GM18511 (cell line): Measurements from ENCODE around the gene SSR3.
"Not testable (repeated sequence)": the region's sequence is repeated elsewhere in the genome, so short reads cannot be mapped to it uniquely, and the experiment has no call there.

Experiments used
- ATAC-seq: cut with Tn5 transposase; IDR thresholded peaks from one replicate; pipeline ENCODE4 v1.9.1; 2021; ENCODE audit warnings: mild to moderate bottlenecking, moderate library complexity; ENCODE audit not compliant: unreplicated experiment

The SSR3 gene

DNA sequence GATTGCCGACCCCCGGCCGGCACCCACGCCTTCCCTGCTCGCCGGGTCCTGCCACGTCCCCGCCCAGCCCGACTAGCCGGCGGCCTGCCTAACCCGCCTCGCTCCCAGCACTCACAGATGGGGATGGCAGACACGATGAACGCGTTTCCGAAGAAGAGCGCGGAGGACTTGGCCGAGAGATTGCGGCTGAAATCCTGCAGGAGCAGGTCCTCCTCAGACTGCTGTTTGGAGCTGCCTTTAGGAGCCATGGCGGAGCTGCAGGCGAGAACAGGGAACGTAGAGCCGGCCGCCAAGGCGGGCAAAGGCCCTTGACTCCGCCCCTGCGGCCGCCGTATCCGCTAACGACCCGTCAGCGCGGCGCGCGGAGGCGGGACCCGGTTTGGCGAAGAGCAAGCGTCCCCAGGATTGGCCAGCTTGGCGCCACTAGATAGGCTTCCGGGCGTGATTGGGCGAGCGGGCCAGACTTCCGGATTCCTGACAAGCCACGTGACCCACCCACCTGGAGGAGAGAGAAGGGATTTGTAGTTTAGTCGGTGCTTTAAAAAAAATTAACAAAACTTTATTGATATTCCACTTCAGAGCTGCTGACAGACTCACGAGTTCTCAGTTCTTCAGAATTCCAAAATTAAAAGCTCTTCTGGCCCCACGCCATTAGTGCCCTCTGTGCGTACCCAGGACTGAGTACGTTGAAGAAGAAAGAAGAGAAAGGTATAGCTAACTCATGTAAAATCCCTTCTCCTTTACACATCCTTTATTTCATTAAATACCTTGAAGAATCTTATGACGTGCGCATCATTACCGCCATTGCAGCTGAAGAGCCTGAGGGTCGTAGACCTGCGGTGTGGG is at the start of gene SSR3:
SSR3 (minus strand) TSS at position 276 of the 846 bp plus-strand sequence; CDS start at position 248, 28 bp downstream.
- ATAC-seq: peak; percentile 99

DNA sequence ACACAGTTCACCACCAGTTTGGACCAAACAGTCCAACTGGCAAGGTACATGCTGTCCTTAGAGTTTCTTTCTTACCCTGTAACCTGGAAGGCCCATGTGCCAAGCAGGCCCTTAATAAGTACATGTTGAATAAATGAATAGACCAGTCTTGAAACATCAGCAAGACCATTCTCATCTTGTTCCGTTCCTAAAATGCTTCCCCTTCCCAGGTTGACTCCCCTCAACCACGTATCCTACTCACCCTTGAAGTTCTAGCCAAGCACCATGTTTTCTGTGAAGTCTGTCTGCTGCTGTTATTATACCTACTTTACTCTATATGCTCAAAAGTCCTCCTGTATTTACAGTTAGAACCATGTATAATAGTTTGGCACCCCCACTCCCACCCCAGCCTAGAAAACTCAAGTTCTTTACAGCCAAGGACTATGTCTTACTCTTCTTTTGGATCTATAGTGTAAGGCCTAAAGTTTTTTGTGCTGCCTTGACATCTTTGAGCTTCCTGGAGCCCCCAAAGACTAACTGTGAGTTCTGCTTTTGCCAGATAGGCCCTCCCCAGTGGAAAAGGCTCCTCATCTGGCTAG is 49.2 kb upstream of the SSR3 start:
- no peak for ATAC-seq

DNA sequence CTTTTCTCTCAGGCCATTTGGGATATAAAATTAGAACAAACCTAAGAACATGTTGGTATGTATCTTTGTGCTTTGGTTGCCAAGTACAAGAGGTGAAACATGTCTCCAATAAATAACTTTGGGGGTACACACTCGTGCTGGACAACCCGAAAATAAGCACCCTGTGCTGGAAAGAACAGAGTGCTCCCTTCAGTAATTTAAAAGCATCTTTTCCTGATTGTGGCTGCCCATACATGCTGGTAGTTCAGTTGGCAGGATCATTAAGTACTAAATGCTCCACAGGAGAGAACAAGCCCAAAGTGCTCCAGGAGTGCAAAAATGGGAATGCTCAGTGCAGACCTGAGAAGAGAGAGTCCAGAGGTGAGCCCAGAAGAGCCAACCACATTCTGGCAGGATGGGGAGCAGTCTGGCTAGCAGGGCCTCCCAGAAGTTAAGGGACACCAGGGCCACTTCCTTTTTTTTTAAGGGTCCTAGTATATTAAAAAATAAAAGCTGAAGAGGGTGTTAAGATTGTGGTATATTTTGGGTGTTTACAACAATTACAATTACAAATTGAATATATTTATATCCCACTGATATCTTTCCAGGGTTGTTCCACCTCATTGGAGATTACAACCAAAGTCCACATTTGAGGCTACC is 48.6 kb upstream of the SSR3 start:
- ATAC-seq: no peak

DNA sequence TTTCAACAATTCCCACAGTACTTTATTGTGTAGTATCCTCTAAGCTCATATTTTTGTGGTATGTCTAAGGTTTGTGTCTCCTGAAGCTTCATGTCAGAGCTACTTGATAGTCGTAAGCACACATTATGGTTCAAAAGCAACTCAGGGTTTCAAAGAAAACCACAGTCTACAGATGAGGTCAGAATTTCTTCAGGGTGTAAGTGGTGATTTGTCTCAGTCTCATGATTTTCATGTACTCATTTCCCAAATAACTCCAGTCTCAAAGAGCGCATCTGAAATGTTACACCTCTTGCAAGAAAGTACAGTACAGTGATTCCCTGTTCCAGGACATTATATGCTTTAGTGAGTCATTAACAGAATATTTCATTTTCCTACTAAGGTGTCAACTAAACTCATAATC is 47.5 kb upstream of the SSR3 start:
- ATAC-seq: peak; percentile 62

DNA sequence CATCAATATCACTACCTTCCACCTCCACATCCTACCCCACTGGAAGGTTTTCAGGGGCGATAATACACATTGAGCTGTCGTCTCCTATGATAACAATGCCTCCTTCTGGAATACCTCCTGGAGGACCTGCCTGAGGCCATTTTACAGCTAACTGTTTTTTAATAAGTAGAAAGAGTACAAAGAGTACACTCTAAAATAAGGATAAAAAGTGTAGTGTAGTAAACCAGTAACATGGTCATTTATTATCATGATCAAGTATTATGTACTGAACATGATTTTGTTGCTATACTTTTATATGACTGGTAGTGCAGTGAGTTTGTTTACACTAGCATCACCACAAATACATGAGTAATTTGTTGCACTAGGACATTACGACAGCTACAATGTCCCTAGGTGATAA is 46.6 kb upstream of the SSR3 start:
- no peak for ATAC-seq

DNA sequence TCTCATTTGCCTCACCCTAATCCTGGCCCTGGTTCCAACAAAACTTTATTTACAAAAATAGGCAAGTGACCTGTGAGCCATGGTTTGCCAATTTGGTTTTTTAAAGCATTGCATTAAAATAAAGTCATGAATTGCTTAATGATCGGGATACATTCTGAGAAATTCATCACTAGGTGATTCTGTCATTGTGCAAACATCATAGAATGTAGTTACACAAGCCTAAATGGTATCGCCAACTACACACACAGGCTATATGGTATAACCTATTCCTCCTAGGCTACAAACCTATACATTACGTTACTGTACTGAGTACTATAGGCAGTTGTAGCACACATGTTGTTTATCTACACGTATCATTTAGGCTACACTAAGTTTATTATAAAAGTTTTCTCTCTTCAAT is 45.9 kb upstream of the SSR3 start:
- ATAC-seq: no peak

DNA sequence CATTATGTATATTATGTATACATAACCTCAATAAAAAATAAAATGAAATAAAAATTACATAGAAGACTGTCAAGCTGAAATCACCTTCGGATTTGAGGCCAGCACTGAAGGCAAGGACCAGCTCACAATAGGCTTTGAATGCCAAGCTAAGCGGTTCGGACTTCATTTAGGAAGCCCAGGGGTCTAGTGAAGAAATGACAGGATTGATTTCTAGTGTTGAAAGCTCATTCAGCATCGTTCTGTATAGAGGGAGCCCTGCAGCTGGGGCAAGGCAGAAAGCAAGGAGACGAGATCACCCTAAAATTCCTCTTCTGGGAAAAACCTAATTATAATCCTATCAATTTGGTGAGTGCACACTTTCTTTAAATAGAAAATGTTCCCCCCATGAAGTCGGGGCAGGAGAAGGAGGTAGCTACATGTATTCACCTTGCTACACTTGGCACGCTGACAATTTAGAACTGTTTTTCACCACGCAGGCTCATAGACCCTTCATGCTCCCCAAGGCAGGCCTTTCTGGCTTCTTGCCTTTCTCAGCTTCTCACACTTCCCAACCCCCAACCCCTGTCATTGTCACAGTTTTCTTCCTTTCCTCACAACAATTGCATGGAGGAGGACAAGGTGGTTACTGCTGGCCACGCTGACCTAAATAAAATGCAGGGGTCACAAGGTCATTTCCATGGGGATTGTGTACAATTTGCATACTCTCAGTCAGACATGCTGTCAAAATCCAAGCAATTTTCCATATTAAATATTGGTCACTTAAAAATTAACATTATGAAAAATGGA is 44.4 kb upstream of the SSR3 start:
- no peak for ATAC-seq

DNA sequence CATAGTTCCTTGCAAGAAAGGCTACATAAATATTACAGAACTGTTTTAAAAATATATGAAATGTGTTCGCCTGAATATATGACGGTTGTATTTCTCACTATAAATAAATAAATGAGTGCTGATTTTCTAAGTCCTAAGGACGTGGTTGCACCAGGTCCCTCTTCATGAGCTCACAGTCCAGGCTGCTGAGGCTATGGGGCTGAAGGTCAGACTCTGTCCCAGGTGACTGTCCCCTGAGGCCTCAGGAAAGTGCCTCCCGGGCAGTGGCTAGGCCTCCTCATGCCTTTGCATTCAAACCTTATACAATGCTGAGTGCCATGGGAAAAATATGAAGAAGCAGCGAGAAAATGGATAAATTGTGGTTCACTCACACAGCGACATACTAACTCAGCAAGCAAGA is 43.5 kb upstream of the SSR3 start:
- ATAC-seq: no peak

DNA sequence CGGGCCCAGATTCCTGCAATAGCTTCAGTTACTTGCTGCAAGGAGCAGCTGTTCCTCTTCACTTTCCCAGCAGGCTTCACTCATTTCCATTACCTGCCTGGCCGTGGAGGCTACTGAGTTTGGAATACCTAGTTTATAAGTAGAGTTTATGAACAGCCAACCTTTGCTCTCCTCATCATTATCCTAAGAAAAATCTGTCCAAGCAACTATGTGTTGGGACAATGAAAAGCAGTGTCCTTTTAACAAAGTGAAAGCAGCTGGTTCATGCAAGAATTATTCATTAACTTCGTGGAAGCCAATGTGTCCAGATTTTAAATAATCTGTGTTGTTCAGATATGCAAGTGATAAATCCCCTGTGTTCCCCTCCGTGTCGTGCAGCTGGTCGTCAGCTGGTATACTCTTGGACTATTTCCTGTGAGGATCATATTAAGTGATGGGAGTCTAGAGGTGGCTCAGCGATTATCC is 39.3 kb upstream of the SSR3 start:
- ATAC-seq: no peak

DNA sequence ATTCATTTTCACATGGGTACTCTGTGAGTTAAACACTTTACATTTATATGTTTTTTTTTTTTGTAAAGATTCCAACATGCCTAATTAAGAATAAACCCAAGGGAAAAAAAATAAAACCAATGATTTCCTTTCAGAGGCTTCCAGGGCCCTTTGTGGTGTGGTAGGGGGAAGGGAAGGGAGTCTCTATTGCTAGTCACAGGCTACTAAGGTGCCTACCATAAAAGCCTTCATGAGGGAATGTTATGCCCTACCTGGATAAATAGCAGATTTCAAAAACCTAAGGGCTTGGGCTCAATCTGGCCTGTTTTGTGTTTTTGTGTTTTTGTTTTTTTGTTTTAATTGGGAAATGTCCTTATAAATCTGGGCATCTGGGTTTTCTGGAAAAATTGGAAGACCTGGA is 38.9 kb upstream of the SSR3 start:
- ATAC-seq: no peak

DNA sequence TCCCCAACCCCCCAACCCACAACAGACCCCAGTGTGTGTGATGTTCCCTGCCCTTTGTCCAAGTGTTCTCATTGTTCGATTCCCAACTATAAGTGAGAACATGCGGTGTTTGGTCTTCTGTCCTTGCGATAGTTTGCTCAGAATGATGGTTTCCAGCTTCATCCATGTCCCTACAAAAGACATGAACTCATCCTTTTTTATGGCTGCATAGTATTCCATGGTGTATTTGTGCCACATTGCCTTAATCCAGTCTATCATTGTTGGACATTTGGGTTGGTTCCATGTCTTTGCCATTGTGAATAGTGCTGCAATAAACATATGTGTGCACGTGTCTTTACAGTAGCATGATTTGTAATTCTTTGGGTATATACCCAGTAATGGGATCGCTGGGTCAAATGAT is 34.9 kb upstream of the SSR3 start:
- not testable (repeated sequence) for ATAC-seq

DNA sequence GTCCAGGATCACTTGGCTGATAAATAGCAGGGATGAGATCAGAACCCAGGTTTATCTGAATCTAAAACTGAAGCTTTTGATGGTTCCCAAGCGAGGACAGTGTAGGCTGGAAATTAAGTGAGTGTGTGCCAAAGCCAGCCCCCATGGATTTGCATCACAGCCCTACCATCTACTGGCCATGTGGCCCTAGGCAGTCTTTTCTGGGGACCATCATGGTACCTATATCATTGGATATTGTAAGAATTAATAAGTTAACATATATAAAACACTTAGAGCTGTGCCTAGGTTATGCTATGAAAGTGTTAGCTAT is 32.8 kb upstream of the SSR3 start:
- peak; percentile 36 for ATAC-seq

DNA sequence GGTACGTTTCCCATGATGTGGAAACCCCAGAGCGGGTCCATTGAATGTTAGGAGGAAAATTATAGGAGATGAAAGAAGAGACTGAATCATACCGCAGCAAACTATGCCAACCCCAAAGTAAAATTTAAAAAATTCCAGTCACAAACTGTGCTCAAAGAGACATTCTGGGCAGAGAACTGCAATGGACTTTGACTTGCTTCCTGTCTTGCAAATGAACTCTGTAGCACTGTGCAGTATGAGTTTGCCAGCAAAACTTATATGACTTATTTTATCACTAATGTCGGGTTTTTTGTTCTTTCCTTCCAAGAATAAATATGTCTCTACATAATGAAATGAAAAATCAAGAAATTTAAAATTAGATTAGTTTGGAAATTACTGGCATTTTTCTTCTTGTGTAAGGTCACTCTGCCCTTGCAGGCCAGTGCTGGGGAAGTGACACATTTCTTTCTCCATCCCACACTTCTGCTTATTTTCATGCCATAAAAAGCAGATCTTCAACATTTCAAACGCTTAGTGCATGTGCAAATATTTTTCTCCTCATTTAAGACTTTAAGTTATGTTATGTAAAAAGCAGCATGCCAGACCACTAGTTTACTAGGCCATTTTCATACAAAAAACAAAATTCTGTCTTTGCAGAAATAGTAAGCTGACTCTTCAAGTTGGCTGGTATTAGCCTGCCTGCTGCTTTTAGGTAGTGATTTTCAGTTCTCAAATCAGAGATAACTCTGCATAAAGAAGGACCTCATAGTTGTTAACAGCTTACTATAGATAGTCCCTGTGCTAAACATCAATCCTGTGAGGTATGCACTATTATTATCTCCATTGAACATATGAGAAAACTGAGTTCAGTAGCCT is 32.2 kb upstream of the SSR3 start:
- peak; percentile 75 for ATAC-seq

DNA sequence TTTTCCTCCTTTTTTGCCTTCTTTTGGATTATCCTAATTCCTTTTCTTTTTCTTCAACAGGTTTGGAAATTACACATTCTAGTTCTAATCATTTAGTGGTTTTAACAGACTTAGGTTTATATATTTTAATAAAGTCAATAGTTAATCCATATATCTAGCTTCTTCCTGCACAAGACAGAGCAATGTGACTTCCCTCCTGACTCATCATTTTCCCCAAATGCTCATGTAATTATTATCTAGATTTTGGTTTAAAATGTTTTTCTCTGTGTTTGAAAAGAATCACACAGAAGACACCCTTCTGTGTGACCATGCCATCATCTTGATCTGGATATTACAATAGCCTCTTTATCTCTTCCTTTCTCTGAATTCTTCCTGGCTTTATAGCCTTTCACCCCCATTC is 28.6 kb upstream of the SSR3 start:
- no peak for ATAC-seq

DNA sequence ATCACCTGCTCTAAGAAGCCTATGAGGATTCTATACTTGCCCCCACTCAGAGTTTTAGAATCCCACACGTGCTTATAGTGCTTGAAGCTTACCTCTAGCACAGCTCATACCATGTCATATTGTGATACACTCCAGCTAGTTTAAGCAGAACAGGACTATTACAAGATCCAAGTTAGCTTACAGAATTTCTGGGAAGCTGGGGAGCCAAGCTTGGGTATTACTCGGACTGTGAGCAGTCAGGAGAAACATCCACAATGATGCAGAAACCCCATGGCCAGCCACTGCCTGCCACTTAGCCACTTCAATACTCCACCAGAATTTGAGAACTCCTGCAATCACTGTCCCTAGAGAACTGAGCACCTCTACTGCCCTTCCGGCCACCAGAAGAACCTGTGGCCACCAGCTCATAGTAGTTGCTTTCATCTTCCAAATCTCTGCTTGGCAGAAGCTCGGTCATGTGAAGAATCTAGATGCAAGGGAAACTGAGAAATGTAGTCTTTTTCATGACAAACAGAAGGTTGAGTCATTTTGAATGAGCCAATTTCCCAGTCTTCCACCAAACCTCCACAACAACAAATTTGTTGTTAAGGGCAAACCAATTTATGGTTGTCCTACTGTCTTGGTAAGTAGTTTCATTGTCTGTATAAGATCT is 27.7 kb upstream of the SSR3 start:
- ATAC-seq: no peak

DNA sequence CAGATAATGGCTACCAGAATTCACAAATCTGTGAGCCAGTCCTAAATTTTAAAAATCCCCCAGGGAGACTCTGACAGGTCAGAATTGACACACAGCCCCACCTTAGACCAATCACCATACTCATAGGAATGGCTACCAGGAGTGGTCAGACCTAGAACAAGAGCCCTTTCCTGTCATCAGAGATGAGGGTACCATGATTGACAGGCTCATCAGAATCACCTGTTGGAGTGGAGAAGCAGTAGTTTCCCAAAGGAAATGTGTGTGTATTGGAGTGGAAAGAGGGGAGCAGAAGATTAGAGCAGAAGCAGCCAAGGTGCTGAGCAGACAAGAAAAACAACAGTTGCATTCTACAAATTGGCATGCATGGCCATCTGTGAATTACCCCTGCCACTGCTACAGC is 27.0 kb upstream of the SSR3 start:
- ATAC-seq: no peak

DNA sequence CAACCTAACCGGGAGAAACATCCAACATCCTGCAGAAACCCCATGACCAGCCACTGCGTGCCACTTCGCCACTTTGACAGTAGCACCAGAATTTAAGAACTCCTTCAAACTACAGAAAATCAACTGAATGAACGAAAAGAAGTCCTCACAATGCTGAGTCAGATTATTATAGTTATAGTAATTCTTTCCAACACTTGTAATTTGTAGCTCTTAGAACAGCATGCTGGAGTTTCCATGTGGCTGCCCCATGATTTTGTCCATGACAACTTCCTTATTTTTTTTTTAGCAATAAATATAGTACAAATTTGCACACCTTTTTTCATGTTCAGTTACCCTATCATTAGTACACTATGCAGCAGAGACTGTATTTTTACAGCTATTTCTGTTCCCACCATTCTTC is 26.1 kb upstream of the SSR3 start:
- no peak for ATAC-seq

DNA sequence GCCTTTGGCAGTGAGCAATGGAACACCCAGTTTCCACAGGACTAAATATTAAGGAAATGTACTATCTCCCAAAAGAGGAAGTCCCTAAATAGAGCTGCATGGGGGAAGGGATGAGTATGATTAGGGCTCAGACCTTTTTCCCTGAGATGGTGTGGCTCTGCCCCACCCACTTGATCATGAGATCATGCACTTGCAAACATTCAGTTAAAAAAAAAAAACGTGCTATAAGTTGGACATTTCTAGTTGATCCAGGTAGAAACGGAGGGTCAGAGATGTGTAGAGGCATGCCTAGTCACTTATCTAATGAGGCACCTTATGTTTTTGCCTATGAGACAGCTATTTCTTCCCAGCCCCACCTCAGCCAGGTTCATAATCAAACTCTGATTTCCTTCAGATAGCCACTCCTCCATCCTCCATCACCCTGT is 24.5 kb upstream of the SSR3 start:
- no peak for ATAC-seq

DNA sequence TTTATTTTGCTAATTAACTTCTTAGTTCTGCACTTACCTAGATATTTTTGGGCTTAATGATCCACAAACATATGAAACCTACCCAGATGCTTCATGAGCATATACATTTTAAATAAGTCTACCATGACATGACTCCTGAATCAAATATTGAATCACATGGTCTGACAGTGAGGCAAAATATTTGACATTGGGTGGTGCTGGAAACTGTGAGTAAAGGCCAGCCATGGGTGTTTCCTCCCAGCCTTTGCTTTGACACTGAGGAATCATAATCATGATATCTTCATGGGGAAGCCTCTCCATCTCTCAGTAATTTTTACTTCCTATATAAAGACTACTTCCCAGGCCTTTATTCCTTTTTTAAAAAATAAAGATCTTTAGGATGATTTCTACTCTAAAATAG is 22.8 kb upstream of the SSR3 start:
- ATAC-seq: no peak
